NCI-H774 (cell line): Measurements from ENCODE around the gene PCTP.

Source experiments
- DNase-seq: peaks from one replicate; lab custom pipeline; 2025; lab: John Stamatoyannopoulos, UW

PCTP gene

DNA sequence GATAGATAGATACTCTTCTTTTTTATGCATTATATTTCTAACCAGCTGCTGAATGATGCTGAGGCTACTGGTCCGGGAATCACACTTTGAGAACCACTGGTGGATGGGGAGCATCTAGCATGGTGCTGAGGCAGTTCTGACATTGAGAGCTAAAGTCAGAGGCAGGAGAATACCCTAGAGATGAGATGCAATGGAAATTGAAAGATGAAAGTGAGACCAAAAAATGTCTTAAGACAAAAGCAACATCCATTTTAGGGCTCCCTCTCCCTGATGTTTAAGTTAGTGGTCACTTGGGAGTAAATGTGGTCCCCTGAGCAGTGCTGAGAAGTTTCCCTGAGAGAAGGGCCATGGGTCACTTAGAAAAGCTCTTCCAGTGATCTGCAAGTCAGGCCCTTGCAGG is 6.8 kb downstream of the PCTP start:
- DNase-seq, result no peak

DNA sequence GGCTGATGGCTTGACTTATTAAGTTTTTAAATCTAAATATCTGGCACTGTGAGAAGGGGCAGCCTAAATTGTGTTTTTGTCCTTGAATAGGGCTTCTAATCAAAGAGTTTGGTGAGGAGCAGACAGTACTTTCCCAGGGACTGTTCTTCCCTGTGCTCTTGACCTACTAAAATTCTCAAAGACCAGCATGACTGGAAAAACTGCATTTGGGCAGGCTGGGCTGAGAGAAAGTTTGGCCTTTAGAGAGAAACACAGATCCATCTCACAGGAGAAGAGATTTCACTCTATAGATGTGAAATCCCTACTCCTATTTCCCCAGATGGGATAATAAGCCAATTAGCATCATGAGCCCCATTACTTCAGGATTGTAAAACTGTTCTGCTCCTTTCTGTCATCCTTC is 7.3 kb downstream of the PCTP start:
- DNase-seq, result no peak

DNA sequence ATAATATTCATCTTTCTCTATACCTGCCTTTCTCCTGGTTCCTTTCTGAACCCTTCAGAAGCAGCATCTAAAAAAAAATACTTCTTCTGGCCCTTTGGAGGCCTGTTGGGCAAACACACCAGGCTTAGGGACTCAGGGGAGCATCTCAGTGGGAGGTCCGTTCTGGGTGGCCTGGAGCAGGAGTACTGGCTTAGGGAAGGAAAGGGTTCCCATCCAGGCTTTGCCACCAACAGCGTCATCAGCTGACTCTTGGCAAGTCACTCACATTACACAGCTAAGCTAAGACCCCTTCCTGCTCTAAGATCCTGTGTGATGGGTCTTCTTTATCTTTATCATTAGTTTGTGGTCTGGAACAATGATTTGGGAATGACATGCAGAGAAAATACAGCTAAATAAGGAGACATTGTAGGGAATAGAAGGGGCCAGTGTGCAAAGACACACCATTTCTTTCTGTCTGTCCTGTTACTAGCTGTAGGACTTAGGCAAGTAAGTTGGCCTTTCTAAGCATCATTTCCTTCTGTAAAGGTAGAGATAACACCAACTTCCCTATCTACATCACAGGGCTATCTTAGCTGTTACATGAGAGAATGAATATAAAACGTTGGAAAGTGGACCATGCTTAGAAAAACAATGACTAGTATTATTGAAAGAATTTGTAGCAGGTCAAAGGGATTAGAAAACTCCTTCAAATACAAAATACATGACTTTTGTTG is 9.9 kb downstream of the PCTP start:
- DNase-seq, result no peak

DNA sequence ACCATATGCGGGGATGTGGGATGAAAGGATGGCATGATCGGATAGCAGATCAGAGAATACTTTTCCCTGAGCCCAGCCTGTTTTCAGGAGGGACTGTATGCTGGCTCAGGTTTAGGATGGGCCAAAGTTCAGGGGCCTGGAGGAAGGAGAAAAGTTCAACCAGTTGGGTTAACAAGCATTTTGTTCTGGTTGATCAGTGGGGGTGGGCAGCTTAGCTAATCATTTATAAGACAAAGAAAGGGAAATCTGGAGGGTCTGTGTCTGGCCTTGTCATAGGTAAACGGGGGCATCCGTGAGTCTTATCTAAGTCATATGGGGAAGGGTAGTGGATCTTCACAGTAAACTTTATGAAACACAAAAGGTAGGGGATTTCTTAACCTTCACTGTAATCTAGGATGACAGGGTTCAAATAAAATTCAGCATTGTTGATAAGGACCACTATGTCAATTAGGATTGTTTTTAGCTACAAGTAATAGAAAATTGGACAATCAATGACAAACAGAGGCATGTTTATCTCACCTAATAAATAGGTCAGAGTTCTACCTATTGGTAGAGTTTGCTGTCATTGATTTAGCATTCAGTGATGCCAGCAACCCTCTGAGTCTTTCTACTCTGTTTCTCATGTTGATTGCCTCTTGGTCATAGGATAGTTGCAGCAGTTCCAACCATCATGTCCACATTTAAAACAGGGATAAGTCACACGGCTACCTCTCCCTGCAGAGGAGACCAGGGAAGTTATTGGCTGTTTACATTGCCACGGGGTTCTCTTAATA is 11.4 kb downstream of the PCTP start:
- DNase-seq, result no peak

DNA sequence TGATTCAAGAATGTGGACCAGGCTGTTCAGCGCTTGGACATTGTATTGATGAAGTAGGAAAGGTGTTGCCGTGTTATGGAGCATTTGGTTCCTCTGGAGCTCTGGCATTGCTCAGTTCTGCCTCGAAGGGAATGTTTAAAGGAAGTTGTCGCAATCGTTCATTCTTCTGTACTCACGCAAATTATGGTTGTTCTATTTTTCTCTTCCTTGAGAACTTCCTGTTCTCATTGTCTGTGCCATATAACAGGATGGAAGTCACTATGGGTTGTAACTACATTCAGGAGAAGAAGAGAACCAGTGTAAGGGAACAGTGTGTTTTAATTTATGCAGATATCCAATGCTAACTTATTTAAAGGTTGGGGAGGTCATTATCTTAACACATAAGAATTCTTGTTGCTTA is 13.0 kb downstream of the PCTP start:
- DNase-seq, result no peak

DNA sequence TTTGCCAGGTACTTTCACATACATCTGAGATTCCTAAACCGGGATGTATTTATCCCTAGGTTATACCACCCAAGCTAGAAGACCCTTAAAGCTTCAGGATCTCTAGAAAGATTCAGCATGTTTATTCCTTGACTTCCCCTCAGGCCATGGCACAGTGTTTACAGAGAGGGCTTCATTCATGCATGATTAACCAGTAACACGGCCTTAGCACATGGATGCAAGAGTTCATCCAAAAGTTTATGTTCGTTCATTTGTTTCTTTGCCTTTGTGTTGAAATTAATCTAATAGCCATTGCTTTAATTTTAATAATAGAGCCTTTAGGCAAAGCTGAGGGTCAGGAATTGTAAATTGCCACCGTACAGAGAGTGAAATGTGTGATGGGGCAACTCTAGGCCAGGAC is 13.8 kb downstream of the PCTP start:
- no peak for DNase-seq

DNA sequence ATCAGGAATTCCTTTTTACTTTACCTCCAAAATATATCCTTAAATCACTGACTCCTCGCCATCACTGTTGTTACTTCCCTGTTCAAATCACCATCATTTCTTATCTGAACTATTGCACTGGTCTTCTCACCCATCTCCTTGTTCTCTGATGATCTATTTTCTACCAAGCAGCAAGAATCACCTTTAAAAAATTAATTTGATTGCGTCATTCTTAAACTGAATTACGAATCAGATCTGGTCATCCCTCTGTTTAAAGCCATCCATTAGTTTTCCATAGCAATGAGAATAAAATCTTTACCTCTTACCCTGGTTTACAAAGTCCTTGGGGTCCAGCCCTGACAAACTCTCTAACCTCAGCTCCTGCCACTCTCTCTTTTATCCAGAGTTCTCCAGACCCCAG is 14.6 kb downstream of the PCTP start:
- DNase-seq, result no peak

DNA sequence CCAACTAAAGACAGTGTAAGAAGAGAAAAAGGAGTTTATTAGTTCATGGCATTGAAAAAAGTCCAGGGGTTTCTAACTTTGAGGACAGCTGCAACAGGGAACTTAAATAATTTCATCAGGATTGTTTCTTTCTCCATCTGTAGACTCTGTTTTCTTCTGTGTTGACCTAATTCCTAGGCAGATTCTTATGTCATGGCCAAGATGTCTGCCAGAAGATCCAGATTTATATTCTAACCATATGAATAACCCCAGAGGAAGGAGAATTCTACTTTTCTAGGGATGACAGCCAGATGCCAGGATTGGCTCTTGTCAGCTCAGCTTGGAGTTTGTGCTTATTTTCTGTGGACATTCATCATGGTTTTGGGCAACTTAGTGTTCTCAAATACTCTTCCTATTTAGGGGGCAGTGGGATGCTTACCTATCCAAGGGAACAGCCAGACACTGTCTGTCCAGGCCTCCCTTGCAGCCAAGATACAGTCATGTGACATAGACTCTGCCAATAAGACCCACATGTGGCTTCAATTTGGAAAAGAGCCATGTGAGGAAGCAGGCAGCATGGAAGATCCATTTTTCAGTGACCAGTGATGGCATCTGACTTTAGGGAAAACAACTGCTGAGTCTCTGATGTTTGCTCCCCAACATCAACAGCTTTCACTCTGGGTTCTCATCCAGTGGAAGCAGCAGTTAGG is 18.2 kb downstream of the PCTP start:
- no peak for DNase-seq

DNA sequence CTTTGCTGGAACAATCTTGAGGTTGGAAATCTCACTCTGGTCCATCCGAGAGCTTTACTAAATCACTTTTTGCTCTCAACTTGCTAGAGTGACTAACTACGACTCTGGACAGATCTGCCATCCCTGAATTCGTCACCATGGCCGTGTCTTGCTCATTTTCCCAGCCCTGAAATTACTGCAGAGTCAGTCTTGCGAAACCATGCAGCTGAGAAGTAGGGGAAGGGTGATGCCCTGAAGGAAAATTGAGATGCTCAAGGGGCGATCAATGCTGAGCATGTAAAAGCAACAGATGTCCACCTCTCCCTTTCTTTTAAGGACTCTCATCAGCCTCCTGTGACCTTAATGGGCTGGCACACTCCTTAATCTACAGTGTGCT is 18.8 kb downstream of the PCTP start:
- DNase-seq, result no peak

DNA sequence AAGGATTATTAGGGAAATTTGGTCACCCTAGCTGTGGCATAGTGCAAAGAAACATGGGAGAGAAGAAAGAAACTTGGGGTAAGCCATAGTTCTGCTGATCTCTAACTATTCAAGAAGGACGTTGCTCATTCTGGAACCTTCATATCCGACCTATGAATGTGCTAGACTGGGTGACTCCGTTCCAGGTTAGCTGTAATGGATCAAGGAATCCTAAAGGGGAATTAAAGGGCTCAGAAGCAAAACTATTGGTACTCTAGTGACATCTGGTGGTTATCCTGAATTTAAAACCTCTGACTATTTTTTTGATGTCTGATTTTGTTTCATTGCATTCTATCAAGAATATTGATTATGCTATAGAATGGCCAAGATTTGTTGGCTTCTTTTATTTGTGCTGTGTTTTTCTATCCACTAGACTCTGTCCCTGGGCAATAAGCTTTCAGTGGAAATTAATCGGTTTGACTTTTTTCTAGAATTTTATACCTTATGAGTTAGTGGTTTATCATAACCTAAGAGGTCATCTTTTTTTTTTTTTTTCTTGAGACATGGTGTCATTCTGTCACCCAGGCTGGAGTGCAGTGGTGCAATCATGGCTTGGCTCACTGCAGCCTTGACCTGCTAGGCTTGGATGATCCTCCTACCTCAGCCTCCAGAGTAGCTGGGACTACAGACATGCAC is 19.5 kb downstream of the PCTP start:
- DNase-seq, result peak; percentile 66

DNA sequence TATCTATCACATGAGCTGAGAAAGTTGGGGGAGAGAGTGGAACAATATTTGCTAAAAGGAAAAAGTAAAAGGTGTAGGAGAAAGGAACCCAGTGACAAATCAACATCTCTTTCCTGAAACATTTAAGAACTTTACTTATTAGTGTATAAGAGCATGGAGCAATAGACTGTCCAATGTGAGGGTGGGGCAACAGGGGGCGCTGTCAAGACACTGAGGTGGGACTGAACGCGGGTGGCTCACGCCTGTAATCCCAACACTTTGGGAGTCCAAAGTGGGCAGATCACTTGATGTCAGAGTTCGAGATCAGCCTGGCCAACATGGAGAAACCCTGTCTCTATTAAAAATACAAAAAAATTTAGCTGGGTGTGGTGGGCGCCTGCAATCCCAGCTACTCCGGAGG is 21.2 kb downstream of the PCTP start:
- DNase-seq, result no peak

DNA sequence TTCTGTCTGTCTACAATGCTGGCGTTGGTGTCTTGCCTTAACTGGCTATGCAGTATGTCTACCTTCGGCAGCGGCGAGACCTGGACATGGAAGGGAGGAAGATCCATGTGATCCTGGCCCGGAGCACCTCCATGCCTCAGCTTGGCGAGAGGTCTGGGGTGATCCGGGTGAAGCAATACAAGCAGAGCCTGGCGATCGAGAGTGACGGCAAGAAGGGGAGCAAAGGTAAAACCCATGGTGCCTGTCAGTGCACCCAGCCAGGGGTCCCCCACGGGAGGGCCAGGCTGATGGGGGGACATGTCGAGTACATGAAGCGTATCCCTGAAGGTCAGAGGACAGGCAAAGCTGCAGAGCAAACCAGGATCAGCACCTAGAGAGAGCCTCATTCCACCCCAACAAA is 22.8 kb downstream of the PCTP start:
- no peak for DNase-seq

DNA sequence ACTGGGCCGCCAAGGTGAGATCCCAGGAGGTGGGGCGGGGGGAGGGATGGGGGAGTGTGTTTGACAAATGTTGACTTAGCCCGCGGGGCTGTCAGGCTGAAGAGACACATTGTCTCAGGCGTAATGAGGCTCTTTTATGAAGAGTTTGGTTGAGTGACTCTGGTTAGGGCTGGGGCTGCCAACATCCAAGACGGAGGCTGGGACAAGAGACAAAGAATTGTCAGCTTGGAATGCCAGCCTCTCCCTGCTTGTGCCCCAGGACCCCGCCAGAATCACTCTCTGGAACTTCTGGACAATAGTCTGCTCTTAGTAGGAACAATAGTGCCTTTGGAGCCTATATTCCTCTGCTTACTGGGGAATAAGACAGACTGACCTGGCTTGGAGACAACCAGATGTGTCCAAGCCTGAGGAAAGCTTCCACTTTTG is 24.0 kb downstream of the PCTP start:
- peak; percentile 44 for DNase-seq

DNA sequence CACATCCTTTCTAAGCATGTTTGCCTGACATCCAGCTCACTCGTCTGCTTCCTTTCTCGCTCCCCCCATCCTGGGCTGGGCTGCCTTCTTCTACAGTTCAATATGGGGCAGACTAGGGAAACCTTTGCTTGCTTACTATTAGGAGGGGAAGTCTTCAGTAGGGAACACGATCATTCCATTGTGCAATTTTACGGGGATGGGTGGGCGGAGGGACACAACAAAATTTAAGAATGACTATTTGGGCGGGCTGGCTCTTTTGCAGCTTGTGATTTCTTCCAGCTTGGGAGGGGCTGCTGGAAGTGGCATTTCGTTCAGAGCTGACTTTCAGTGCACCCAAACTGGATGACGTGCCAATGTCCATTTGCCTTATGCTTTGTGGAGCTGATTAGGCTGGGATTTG is 25.4 kb downstream of the PCTP start:
- DNase-seq, result no peak

DNA sequence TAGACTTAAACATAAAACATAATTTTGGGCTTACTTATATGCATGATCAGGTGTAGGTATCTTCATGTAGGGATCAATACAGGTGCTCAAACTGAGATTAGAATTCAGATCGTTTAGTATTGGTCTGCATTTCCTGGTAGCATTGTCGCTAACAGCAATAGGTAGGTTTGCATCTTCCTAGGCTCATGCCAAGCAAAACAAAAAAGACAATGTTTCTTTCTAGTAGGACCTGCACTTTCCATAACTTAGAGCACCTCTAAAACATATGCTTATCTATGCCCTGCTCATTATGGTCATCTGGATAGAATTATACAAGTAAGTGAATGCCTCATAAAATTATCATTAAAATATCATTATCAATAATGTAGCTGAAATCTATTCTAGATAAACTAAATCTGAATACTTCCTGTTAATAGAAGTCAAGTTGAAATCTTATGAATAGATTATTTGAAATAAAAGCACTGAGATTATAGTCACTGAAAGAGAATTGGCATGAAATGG is 26.7 kb downstream of the PCTP start:
- DNase-seq, result no peak

DNA sequence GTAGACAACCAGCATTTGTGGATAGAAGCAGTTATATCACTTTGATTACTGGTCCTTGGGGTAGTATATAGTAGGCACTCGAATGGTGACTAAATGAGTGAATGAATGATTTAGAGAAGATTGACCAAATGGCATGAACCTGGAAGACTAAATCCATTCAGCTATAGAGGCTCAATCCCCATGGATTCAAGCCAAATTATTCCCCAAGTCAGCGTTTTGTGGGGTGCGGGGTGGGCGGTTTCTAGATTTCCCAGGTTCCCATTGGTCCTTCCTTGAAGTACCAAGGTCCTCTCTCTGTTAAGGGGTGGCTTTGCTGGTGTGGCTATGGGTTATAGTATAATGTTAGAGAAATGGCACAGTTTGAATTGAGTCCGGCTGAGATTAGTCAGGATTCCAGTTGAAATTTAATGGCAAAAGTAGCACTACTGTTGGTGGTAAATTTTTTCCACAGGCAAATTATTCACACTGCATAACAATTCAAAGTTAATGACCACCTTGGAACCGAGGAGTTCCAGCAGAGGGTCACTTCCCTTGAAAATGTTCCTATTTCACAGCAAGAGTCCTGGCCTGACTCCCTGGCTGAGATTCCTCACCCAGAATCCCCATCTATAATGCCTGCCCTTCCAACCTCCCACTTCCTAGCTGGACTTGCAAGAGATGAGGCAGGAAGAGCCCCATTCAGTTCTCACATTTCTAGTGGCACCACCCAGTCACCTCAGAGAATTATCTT is 27.7 kb downstream of the PCTP start:
- no peak for DNase-seq

DNA sequence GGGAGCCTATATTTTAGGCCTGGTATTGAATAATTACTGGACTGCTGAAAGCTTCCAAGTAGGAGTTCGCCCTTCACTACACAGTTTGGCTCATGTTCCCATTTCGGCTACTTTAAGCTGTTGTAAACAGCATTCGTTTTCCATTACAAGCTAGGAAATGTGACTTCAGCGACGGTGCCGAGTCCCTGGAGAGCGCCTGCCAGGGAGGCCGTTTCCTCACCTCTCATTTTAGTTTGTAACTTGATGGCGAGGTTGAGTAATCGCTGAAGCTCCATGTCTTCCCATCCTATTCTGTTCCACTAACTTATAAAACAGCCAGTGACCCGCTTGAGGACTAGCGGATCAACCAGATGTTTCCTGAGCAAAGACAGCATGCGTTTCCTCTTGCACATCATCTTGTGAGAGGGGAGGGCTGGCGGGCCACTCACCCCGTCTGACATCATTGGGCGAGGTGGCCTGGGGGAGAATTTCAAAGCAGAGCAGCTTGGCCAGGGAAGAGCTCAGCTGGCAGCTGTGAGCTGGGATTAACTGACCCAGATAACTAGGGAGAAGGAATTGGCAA is 32.9 kb downstream of the PCTP start:
- DNase-seq, result no peak

DNA sequence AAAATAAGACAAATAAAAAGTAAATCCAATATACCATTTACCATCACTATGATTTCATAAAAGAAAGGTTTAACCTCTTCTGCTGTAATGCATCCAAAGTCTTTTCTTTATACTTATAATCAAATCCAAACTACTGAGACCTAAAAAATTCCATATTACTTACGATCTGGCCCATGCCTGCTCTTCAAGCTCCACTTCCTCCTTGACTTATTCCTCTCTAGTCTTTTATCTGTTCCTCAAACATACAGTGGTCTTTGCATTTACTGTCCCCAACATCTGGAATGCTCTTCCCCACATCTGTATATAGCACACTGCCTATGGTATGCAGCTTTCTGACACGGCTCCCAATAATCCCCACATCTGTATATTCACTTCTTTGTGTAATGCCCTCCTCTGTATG is 33.8 kb downstream of the PCTP start:
- no peak for DNase-seq

DNA sequence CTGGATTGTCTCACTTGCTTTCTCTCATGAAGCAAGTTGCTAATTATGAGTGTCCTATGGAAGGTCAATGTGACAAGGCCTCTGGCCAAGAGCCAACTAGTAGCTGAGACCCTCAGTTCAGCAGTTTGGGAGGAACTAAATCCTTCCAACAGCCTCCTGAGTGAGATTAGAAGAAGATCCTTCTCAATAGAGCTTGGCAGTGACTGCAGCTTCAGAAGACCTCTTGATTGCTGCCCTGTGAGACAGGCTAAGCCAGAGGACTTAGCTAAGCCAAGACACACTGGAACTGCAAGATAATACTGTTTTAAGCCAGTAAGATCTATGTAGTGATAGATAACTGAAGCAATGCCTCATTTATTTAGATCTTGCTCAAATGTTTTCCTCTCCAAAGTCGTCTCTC is 34.3 kb downstream of the PCTP start:
- no peak for DNase-seq

DNA sequence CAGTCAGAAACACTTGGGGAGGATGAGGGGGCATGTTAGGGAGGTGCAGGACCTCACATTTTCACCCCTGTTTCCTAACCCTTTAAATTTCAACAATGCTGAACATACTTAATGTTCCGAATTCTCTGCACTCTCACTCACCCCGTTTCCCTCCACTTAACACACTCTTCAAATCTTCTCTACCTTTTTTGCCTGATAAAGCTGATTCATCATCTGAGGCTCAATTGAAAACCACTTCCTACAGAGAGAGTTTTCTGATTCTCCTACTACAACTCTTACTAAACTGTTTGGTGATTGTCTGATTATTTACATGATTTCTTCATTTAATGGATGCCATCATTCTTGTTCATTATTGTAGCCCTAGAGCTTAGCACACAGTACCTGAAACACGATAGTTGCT is 42.4 kb downstream of the PCTP start:
- no peak for DNase-seq

DNA sequence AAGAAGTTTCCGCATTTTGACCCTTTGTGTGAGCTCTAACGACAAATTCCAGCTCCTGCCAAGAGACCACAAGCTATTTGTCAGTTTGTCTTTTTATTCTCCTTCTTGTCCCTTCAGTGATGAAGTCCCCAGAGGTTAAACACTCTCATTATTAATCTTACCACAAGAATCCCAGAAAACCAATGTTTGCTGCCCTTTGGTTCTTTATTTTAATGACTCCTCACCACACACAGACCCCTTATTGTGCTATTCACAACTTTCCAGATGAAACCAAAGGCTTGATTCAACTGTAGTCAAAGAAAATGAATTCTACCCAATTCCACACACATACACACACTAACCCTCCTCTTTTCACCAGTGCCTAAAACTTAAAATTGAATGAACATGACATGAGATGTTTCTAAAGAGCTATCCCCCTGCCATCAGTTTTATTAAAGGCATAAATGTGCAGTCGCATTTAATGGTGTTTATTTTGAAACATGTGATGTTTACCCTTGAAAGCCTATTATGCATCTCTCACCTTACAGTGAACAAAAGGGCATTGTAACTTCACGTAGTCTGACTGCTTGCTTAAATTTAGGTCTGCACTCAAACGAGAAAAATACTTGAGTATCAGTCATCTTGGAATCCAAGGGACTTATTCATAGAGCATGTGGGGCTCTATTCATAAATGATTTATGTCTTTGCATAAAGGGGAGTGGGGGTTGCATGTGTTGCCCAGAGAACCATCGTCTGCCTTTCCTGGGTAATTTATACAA is 44.1 kb downstream of the PCTP start:
- DNase-seq, result peak; percentile 88
